Endodermal cell (in vitro differentiated cells): Measurements from ENCODE around the gene AGTRAP. TPM values are rescaled to one million over a fixed set of nuclear protein-coding genes. Genes with fewer than 3 reads are reported as not detected.

Experiments used
- DNase-seq: peaks from one replicate; pipeline ENCODE4 v3.0.0-alpha.2; 2017
- H3K27ac ChIP-seq: 2 replicates; pipeline ENCODE4 v1.5.1; 2013; ENCODE audit warnings: mild to moderate bottlenecking, low read depth, low read length, moderate library complexity
- H3K27me3 ChIP-seq: 2 replicates; pipeline ENCODE4 v1.6.1; 2013; ENCODE audit warnings: mild to moderate bottlenecking, low read length, moderate library complexity; ENCODE audit not compliant: insufficient read depth, control insufficient read depth, poor library complexity, severe bottlenecking
- H3K36me3 ChIP-seq: 2 replicates; pipeline ENCODE4 v1.7.0; 2013; ENCODE audit warnings: mild to moderate bottlenecking, low read length, moderate library complexity; ENCODE audit not compliant: control insufficient read depth, insufficient read depth
- H3K4me1 ChIP-seq: one replicate; pipeline ENCODE4 v1.7.0; 2013; ENCODE audit warnings: low read length; ENCODE audit not compliant: control insufficient read depth, insufficient read depth
- H3K4me3 ChIP-seq: 2 replicates; pipeline ENCODE4 v1.5.1; 2013; ENCODE audit warnings: mild to moderate bottlenecking, low read length, moderate library complexity
- H3K9ac ChIP-seq: 2 replicates; pipeline ENCODE4 v1.6.1; 2013; ENCODE audit warnings: mild to moderate bottlenecking, low read length, moderate library complexity; ENCODE audit not compliant: poor library complexity, severe bottlenecking; ENCODE audit errors: extremely low read depth
- H3K9me3 ChIP-seq: 2 replicates; pipeline ENCODE4 v1.6.1; 2013; ENCODE audit warnings: mild to moderate bottlenecking, low read length, moderate library complexity; ENCODE audit not compliant: control insufficient read depth
- H3K27ac Mint-ChIP-seq: 2 replicates; pipeline ENCODE4 v1.8.0; 2020; ENCODE audit warnings: mixed read lengths
- H3K27me3 Mint-ChIP-seq: 2 replicates; pipeline ENCODE4 v1.8.0; 2021; ENCODE audit warnings: mild to moderate bottlenecking, mixed read lengths; ENCODE audit not compliant: insufficient read depth
- H3K36me3 Mint-ChIP-seq: 2 replicates; pipeline ENCODE4 v1.8.0; 2020; ENCODE audit warnings: low read depth, mixed read lengths
- H3K4me1 Mint-ChIP-seq: 2 replicates; pipeline ENCODE4 v1.8.0; 2020; ENCODE audit warnings: mixed read lengths
- H3K4me3 Mint-ChIP-seq: 2 replicates; pipeline ENCODE4 v1.8.0; 2020; ENCODE audit warnings: mild to moderate bottlenecking, moderate library complexity, mixed read lengths
- H3K9me3 Mint-ChIP-seq: 2 replicates; pipeline ENCODE4 v1.8.0; 2020; ENCODE audit warnings: mild to moderate bottlenecking, mixed read lengths
- WGBS, 2 experiments: methylation state at CpG; one replicate each; pipeline versions ENCODE4 v1.1.5 to v1.1.7; 2013; ENCODE audit warnings: missing lambda C conversion rate in 2 of 2, mixed read lengths in 1 of 2; ENCODE audit not compliant: insufficient coverage in 1 of 2, insufficient read length in 1 of 2; 5-methylcytosine and 5-hydroxymethylcytosine counted together
- total RNA-seq, 2 donors: library from RNA; stranded (reverse); fragmentation: NEBNext Ultra II Directional in 1 of 2; extraction: Animal tissue kit (Norgen Biotek cat#: 25700) in 1 of 2; gene quantifications; 2 replicates in 1 of 2; 3 replicates in 1 of 2; pipeline ENCODE4 v1.2.1, GENCODE V29; 2021
- TF ChIP-seq, protein P1 (sequence below): fragments of 200-600 bp; sonication (generic); conservative IDR thresholded peaks from 2 replicates; pipeline ENCODE4 v1.5.0; 2021; ENCODE audit warnings: antibody characterized with exemption, mild to moderate bottlenecking

AGTRAP gene
- total RNA-seq, 2 donors from 2014 or later = 71.3 to 81.2 TPM

DNA sequence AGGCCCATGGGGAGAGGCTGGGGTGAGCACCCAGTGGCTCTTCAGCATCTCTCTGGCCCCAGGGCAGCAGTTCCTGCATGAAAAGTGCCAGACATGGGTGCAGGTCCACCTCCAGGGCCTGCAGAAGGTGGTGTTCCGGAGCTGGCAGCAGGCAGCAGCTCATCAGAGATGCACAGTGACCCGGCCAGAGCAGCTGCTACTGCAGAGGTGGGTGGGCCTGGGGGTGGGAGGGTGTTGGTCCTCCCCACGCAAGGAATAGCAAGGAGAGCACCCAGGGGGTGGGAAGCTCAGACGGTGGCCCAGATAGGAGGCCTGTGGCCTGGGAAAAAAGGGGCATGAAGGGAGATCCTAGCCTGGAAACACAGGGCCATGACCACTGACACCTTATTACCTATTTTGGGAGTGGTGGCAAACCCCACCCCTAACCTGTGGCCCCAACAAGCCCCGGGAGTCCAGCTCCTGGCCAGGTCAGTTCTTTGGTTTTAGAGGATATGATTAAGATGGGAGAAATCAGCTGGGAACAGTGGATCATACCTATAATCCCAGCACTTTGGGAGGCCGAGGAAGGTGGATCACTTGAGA is 46.3 kb downstream of the AGTRAP start:
- DNase-seq = no peak
- WGBS, 2 experiments = 88 to 89% methylated on average over 3 to 6 of the region's 6 CpGs
- Histone ChIP-seq H3K9ac (no peak overlapping the region), H3K36me3 (no peaks in the 10 kb centered on the region), H3K4me3 (no peak overlapping the region), H3K9me3 (no peaks in the 10 kb centered on the region), H3K27ac (no peak overlapping the region), H3K4me1 (peaks cover 9% of the 10 kb centered on the region), H3K27me3 (no peaks in the 10 kb centered on the region)
- TF ChIP-seq, protein P1, sequence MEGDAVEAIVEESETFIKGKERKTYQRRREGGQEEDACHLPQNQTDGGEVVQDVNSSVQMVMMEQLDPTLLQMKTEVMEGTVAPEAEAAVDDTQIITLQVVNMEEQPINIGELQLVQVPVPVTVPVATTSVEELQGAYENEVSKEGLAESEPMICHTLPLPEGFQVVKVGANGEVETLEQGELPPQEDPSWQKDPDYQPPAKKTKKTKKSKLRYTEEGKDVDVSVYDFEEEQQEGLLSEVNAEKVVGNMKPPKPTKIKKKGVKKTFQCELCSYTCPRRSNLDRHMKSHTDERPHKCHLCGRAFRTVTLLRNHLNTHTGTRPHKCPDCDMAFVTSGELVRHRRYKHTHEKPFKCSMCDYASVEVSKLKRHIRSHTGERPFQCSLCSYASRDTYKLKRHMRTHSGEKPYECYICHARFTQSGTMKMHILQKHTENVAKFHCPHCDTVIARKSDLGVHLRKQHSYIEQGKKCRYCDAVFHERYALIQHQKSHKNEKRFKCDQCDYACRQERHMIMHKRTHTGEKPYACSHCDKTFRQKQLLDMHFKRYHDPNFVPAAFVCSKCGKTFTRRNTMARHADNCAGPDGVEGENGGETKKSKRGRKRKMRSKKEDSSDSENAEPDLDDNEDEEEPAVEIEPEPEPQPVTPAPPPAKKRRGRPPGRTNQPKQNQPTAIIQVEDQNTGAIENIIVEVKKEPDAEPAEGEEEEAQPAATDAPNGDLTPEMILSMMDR = no peak
- H3K36me3 Mint-ChIP-seq = no peaks in the 10 kb centered on the region
- no peaks in the 10 kb centered on the region for H3K9me3 Mint-ChIP-seq
- no peak overlapping the region for H3K27ac Mint-ChIP-seq
- peaks cover 7% of the 10 kb centered on the region for H3K4me1 Mint-ChIP-seq
- H3K4me3 Mint-ChIP-seq = no peak overlapping the region
- no peaks in the 10 kb centered on the region for H3K27me3 Mint-ChIP-seq

DNA sequence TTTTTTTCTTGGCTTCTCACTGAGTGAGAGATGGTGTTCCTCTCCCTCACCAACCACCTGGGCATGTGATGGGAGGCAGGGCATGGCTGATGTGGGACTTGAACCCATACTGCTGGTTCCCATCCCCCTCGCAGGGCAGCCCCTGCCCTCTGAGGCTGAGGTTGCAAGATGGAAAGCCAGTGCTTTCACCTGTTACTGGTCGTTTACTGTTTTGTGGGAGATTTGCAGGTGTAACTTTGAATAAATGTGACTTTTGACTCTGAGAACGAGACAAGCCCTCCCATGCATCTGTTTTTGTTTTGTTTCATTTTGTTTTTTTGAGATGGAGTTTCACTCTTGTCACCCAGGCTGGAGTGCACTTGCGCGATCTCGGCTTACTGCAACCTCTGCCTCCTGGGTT is 47.6 kb downstream of the AGTRAP start:
- Histone ChIP-seq H3K4me3 (no peak overlapping the region), H3K27ac (no peak overlapping the region), H3K9me3 (no peaks in the 10 kb centered on the region), H3K27me3 (no peaks in the 10 kb centered on the region), H3K36me3 (no peaks in the 10 kb centered on the region), H3K4me1 (peaks cover 14% of the 10 kb centered on the region), H3K9ac (no peak overlapping the region)
- TF ChIP-seq, protein P1 = no peak
- 89 to 92% methylated on average over 4 to 6 of the region's 6 CpGs for WGBS, 2 experiments
- H3K27me3 Mint-ChIP-seq = no peaks in the 10 kb centered on the region
- no peak overlapping the region for H3K4me3 Mint-ChIP-seq
- peaks cover 13% of the 10 kb centered on the region for H3K4me1 Mint-ChIP-seq
- no peaks in the 10 kb centered on the region for H3K9me3 Mint-ChIP-seq
- no peak for DNase-seq
- no peaks in the 10 kb centered on the region for H3K36me3 Mint-ChIP-seq
- no peak overlapping the region for H3K27ac Mint-ChIP-seq

DNA sequence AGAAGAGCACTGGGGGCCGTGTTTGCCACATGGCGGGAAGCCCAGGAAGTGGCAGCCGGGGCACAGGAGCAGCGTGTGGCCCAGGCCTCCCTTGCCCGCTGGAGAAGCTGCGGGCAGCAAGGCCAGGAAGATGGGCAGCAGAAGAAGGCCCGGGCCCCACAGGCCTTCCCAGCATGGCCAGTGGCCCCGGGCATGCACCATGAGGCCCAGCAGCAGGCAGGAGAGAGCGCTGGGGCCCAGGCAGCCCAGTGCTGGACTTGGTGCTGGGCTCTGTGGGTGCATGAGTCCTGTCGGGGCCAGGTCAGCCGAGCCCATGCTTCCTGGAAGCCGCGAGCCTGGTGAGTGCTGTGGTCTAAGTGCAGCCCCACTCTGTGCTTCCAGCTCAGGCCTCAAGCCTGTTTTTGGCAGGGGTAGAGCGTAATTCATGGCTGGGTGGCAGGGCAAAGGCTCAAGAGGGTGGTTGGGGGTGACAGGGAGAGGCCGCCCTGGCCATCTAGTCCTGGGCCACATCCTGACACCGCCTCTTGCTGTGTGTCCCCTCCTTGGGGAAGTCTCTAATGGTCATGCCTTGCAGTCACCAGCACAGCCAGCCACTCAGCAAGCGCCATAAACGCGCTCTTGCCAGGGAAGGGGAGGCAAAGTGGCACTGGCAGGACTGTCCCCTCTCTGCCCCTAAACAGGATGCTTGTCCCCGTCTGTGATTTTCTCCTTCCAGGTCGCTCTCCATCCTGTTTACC is 48.5 kb downstream of the AGTRAP start:
- WGBS, 2 experiments = 82 to 84% methylated on average over 11 to 21 of the region's 21 CpGs
- H3K27me3 Mint-ChIP-seq = no peaks in the 10 kb centered on the region
- DNase-seq = no peak
- TF ChIP-seq, protein P1 = no peak
- Histone ChIP-seq H3K9me3 (no peaks in the 10 kb centered on the region), H3K36me3 (no peaks in the 10 kb centered on the region), H3K4me3 (no peak overlapping the region), H3K27me3 (no peaks in the 10 kb centered on the region), H3K4me1 (peaks cover 14% of the 10 kb centered on the region), H3K9ac (no peak overlapping the region), H3K27ac (no peak overlapping the region)
- H3K27ac Mint-ChIP-seq = no peak overlapping the region
- no peaks in the 10 kb centered on the region for H3K9me3 Mint-ChIP-seq
- H3K4me1 Mint-ChIP-seq = peaks cover 13% of the 10 kb centered on the region
- H3K36me3 Mint-ChIP-seq = no peaks in the 10 kb centered on the region
- H3K4me3 Mint-ChIP-seq = no peak overlapping the region
